HuH-7.5 (cell line): ENCODE data around the gene PECR.

Source experiments
- DNase-seq: peaks from one replicate; pipeline ENCODE4 v3.0.0; 2011; ENCODE audit warnings: low spot score

The PECR gene

GRCh38 chr2:216081487-216082116 is at the start of gene PECR, which contains the start of gene TMEM169:
Gene PECR (minus strand): TSS chr2:216081809. CDS start chr2:216081741, 68 bp downstream.
Gene TMEM169 (plus strand): TSS chr2:216081919. CDS start chr2:216095964, 14,045 bp downstream.
- peak; percentile 81 for DNase-seq

DNA sequence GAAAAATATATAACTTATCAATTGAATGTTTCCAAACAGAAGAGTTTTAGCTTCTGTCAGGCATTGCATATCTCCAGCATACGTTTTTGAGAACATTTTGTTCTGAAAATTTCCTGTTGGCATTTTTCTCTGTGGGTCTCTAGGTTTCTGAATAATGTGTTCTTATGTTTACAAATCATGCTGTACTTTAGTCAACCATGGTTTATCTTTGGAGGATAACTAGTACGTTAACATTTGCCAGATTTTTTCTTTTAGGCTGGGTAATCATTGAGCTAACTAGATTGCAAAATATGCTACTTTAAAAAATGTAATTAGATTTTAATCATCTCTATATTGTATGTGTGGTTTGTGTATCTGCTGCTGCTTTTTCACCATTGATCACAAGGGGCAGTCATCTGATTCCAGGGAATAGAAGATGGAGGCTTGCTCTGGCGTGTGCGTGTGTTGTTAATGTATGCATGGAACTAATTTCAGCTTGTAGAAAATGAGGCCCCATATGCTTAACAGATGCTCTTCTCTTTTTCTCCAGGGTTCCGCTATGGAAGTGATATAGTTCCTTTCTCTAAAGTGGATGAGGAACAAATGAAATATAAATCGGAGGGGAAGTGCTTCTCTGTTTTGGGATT is 48.9 kb upstream of the PECR start:
- DNase-seq = no peak

- no peak for DNase-seq
Measured at GRCh38 chr2:216126943-216127342, 45.3 kb upstream of the PECR start.

DNA sequence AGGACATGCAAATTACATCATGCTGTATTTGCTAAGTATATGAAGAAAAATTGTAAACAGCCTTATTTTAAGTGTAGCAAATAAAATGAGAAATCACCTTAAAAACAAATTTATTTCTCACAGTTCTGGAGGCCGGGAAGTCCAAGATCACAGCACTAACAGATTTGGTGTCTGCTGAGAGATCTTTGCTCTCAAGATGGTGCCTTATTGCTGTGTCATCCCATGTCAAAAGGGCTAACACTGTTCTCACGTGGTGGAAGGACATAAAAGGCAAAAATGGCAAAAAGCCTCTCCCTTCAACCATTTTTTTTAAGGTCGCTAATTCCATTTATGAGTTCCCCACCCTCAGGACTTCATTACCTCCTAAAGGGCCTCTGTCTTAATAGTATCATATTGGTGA is 39.6 kb upstream of the PECR start:
- DNase-seq = no peak

- no peak for DNase-seq
Measured at GRCh38 chr2:216119986-216120385, 38.4 kb upstream of the PECR start.

GRCh38 chr2:216119146-216119545 is 37.5 kb upstream of the PECR start:
- DNase-seq = no peak

- DNase-seq = no peak
Measured at GRCh38 chr2:216118474-216118873, 36.9 kb upstream of the PECR start.

GRCh38 chr2:216117561-216118340 is 36.1 kb upstream of the PECR start:
- DNase-seq = no peak

DNA sequence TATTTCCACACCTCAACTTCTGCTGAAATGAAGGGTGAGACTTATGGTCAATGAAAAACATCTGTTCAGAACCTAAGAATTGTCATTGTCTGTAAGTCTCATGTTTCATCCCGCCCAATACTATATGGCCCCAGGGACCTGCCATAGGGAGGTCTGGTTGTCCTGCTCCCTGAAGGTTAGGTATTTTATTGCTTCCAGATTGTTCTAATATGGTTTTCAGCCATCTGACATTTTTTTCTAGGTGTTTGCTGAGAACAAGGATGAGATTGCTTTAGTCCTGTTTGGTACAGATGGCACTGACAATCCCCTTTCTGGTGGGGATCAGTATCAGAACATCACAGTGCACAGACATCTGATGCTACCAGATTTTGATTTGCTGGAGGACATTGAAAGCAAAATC is 34.8 kb upstream of the PECR start:
- DNase-seq = no peak

- peak; percentile 79 for DNase-seq
Measured at GRCh38 chr2:216114714-216115531, 33.3 kb upstream of the PECR start.

GRCh38 chr2:216114382-216114713 is 32.7 kb upstream of the PECR start:
- DNase-seq = no peak

DNA sequence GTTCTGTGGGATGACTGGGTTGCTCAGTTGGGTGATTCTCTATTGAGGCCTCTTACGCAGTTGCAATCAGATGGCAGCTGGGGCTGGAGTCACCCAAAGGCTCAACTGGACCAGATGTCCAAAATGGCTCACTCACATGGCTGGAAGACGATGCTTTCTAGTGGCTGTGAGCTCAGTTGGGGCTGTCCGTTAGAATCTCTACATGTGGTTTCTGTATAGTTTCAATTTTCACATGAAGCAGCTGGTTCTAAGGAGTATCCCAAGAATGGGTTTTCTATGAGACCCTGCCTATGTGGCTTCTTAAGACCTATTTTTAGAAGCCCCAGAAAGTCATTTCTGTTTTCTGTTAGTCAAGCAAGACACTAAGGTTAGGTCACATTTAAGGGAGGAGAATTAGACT is 32.0 kb upstream of the PECR start:
- DNase-seq = no peak

GRCh38 chr2:216112926-216113325 is 31.3 kb upstream of the PECR start:
- DNase-seq = no peak

- DNase-seq = no peak
Measured at GRCh38 chr2:216111122-216111521, 29.5 kb upstream of the PECR start.

- no peak for DNase-seq
Measured at GRCh38 chr2:216110620-216111019, 29.0 kb upstream of the PECR start.

- no peak for DNase-seq
Measured at GRCh38 chr2:216109962-216110614, 28.5 kb upstream of the PECR start.

DNA sequence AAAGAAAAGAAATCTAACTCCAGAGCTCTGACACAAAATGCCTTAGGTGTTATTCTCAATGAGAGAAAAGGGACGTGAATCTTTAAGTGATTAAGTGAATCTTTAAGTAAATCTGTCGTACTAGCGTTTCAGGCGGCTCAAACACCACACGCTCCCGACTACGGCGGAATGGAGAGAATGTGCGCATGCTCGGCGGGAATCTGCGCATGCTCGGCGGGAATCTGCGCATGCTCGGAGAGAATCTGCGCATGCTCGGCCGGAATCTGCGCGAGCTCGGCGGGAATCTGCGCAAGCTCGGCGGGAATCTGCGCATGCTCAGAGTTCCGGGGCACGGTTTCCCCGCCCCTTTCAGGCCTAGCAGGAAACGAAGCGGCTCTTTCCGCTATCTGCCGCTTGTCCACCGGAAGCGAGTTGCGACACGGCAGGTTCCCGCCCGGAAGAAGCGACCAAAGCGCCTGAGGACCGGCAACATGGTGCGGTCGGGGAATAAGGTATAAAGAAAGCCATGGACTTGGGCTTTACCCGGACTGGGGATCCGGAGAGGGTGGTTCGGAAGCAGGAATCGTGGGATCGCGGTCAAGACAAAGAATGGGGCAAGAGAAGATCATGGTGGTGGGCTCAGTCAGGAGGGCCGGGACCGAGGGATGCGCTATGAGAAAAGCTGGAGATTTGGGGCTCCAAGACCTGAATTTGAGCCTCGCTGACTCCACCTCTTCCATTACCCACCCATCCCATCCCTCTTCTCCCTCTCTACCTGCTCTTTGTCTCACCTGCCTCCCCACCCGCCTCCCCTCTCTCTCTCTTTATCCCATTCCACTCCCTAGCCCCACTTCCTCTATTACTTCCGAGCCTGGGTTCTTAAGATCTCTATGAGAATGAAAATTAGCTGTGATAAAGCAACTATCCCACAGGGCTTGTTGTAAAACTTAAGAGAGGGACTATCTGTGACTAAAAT is 27.6 kb upstream of the PECR start, which contains the start of gene XRCC5:
Gene XRCC5 (plus strand): TSS at position 382 of the 955 bp plus-strand sequence. CDS start 89 bp downstream, at position 471.
- peak; percentile 70 for DNase-seq

DNA sequence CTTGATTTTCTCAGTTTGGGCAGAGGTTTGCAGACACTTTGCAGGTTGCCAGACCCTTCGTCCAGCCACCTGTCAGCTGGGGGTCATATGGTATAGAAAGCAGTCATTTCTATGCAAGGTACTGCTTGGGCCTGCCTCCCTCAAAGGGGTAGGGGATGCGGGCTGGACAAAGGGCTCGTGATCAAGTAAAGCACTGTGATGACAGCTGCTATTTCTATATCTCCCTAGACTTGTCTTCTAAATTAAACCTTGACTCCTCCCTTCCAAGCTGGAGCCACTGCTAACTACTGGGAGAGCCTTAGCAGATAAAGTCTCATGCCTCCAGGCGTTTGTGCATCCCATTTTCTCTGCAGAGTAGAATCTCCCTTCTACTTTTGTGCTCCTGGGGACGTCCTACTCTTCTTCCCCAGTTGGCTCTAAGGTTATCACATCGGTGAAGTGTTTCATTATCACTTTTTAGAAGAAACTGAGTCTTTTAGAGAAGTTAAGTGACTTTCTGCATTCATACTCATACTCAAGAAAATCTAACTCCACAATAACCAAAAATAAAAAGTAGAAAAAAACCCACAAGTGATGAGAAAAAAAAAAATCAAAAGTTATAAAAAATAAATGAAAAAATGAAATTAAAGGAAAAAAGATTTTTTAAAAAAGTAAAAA is 26.8 kb upstream of the PECR start:
- no peak for DNase-seq

GRCh38 chr2:216107760-216108159 is 26.2 kb upstream of the PECR start:
- DNase-seq = no peak

DNA sequence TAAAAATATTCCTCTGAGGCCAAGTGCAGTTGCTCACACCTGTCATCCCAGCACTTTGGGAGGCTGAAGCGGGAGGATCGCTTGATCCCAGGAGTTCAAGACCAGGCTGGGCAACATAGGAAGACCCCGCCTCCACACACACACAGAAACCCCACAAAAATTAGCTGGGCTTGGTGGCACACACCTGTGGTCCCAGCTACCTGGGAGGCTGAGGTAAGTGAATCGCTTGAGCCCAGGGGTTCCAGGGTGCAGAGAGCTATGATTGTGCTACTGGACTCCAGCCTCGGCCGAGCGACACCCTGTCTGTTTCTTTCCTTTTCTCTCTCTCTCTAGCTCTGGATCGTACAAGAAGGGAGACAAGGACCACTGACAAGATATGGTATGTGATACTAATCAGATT is 25.7 kb upstream of the PECR start:
- no peak for DNase-seq
